ENCODE measurements around the gene STK17A.
A peak's percentile ranks its signal among the peaks of the same experiment; 100 is the strongest.

The STK17A gene

GRCh38 chr7:43637114-43637806 is 54.4 kb downstream of the STK17A start:
- no peak for DNase-seq

- no peak for DNase-seq
Observed at GRCh38 chr7:43639858-43640491, 57.1 kb downstream of the STK17A start.

DNA sequence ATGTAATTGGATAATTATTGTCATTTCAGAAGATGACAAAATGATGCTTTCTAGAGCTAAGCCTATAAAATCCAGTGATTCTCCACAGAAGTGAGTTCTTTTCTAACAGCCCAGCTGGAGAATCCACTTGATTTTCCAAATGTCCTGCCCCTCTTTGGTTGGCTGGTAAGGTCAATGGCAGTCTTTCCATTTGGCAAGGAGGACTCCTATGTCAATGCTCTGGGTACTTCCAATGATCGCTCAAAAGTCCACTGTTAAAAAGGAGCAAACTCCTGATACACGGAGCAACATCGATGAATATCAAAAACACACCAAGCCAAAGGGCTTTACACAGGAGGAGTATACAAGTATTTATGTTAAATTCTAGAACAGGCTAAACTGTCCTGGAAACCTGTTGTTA is 57.8 kb downstream of the STK17A start:
- no peak for DNase-seq

- DNase-seq, result no peak
Observed at GRCh38 chr7:43642897-43643630, 60.2 kb downstream of the STK17A start.

DNA sequence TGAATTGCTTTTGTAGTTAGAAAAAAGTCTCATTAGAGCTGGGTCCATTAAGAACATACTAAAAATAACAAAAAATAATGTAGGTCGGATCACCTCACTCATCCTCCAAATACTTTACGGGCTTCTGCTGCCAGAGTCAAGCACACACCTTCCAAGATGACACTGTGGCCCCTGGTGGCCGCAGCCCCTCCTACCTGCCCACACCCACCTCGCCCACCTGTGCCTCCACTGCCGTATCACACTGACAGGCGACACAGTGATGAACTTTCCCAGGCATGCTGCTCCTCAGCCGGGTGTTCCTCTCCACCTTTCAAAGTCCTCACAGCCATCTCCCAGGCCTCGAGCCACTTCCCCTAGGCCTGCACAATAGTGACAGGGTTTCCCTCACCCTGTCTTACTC is 60.9 kb downstream of the STK17A start:
- DNase-seq, result no peak

- DNase-seq, result no peak
Observed at GRCh38 chr7:43645699-43646226, 62.9 kb downstream of the STK17A start.

DNA sequence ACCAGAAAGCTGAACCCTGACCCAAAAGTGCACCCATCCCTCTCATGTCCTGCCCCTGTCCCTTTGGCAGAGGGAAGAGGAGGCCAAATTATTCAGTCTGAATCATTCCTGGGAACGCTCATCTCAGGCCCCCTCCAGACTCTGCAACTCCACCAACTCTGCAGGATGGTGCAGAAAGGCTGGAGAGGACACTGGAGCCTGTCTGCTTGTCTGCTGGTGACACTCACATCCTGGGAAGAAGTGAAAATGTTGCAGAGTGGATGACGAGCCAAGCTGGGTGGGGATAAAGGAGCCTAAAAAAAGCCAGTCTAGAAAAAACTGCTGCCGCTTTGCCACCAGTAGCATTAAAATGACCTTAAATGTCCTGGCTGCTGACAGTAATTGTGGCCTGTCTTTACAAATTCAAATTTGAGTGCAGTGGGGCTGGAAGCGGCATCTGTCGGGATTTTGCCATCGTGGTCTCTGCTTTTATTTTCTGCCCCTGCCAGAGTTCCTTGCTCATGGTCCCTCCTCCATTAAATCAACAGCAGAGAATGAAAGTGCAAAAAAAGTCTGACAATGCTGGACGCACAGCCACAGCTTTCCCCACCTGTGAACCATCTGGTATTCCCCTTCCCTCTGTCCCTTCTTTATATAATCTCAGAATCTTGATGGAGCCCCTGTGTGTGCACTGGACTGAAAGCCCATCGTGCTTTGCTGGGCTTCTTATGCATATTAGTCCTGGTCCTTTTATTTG is 63.9 kb downstream of the STK17A start:
- no peak for DNase-seq

DNA sequence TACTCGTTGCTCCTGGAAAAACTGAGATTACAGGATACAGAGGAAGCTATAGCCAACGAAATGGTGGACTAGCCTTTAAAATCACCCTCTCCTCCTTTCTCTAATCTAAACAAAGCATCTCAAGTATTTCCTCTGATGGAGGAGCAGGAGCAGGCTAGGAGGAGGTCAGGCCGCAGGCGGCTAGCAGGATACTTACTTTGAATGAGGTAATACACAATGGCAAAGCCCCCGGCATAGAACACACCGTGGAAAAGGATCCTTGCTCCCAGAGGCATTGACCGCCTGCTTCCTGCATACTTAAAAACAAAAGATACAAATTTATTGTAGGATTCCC is 64.4 kb downstream of the STK17A start:
- DNase-seq, result peak; percentile 96

DNA sequence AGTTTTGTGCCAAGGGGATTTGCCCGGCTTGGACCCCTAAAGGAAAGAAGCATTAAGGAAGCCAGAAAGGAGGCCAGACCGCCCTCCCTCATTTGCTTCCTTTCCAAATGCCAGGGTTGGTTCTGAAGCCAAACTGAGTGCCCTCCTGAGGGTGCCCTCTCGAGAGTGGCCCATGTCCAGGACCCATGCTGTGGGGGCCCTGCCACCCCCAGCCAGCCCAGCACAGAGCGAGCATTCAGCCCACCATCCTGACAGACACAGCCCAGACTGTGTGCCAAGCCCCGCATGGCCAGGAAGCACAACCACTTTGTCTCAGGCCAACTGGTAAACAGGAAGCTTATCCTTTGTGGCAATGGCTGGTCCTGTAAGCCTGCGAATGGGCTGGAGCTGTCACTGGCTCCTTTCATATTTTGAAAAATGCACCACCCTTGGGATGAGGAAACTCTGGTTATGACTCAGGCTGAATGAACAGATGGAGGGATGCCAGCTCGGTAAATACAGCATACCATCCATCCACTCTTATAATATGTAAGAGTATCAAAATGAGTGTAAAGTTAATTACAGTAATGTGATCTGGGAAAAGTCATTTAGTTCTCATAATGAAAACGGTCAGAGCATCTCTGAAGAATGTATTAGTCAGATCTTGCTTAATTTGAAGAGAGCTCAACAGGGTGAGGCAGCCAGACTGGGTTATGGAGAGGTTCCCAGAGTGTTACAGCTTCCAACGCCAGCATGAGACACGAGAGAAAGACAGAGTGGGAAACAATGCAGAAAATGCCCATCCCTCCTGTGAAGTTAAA is 65.0 kb downstream of the STK17A start:
- DNase-seq, result peak; percentile 98

DNA sequence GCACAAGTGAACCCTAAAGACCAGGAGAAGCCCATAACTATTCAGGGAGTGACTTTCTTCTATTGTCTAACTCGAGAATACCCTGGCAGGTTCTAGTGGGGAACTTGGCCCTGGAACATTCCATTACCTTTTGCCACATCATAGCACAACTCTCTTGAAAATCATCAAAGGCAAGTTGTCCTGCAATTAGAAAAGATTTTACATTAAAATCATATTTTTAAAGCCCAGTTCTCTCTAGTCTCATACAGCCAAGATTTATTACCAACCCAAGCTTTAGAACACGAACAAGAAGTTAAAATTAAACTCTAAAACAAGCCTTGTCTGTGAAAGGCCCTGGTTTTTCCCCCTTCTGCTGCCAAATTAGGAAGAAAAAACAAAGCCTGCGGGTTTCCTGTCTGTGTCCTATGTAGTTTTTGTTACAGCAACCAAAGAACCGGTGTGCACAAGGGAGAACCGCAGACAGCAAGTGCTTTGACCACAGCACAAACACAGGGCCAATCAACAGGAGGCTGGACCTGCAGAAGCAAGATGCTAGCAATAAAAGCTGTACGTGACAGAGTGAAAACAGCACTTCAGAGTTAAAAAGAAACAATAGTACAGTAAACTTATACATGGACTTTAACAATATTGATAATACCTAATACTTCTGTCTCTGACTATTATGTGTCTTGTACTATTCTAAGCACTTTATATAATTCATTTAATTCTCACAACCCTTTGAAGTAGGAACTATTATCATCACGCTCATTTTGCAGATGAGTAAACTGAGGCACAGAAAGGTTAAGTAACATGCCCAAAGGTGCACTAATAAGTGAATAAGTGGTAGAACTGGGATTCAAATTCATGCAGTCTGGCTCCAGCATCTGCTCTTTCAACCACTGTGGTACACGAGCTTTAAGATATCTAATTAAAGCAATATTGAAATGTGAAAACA is 65.8 kb downstream of the STK17A start:
- DNase-seq, result no peak

DNA sequence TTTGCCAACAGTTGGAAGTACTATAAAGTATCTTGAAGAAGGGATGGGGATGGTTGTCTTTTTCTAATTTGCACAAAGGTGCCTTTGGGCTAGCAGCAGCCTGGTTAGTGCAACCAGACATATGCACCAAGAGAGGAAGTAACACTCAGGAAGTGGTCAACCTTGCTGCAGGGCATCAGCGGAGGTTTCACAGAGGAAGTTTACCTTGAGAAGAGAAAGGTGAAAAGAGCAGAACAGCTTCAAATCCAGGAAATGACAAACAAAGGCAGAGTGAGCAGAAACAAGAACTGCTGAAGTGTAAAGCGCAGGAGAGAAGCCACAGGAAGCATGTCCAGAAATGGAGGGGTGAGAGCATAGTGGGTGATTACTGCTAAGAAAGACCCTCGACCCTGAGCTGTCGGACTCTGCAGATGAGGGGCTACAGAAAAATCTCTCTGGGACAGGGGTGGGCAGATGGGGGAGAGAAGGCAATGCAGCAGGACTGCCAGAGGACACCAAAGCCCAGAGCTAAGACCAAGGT is 66.9 kb downstream of the STK17A start:
- peak; percentile 69 for DNase-seq

DNA sequence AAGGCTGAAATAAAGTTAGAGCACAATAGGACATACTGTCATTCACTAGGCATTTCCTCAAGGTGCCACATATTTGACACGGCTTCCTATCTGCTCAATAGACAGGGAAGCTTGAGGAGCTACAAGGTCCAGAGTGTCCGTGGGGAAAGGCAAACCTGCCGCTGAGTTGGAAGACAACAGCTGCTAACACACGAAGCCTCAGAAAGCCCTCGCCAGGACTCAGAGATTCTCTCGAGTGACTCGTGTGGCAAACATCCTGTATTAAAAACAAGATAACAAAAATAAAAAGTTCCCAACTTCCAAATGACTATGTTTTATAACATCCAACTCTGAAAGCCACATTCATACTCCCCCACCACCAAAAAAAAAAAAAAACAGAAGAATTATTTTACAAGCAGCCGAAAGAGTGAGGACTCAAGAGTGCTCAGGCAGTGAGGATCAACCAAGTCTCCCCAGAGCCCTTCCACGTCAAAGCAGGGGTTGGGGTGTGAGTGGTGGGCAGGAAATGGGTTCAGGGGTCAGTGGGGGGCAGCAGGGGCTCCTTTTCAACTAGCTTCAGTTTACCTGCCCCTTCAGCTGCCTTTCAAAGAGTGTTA is 67.6 kb downstream of the STK17A start:
- DNase-seq, result no peak

GRCh38 chr7:43652364-43652763 is 69.5 kb downstream of the STK17A start:
- no peak for DNase-seq

DNA sequence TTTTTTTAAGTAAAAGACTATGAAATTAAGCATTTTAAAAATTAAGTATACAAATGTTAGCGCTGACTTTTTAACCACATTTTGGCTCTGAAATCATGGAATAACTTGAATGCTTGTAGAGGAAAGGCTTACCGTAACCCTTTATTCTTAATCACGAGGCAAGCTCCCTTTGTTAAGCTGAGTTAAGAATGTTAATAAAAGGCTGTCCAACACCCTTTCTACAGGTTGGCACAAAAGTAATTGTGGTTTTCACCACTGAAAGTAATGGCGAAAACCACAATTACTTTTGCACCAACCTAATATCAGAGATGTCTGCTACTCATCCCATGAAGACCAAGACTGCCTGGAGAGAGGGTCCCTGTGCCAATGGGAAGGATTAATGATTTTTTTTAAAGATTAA is 70.6 kb downstream of the STK17A start:
- DNase-seq, result no peak

GRCh38 chr7:43653891-43654504 is 71.1 kb downstream of the STK17A start:
- DNase-seq, result no peak

DNA sequence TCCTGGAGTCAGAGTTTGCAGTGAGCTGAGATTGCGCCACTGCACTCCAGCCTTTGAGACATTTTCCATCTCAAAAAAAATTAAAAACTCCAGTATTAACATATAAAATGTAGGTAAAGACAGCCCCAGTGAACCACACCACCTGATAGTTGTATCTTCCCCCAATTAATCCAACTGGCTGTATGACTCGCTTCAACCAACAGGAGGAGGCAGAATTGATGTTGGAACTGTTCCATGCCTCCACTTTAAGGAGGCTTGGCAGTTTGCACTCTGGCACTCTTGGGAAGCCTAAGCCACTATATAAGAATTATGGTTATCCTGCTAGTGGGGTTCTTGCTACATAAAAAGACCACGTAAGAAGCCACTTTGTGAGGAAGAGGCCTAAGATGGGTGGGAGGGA is 72.7 kb downstream of the STK17A start:
- DNase-seq, result no peak

DNA sequence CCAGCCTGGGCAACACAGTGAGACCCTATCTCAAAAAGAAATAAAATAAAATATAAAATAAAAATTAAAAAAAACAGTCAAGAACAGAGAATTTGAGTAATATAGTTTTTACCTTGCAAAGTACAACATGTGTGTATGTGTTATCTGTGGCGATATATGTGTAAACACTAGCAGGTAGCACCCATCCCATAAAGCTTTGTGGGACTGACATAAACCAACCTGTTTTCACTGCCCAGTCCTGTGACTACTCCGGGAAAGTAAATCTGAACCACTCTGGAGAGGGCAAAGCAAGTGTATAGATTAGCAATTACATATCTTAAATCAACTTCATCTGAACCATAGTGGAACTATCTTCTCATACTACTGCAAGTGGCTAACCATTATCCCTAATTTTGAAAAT is 74.1 kb downstream of the STK17A start:
- no peak for DNase-seq

GRCh38 chr7:43658718-43659548 is 76.0 kb downstream of the STK17A start:
- peak; percentile 70 for DNase-seq

- no peak for DNase-seq
Observed at GRCh38 chr7:43659549-43659896, 76.6 kb downstream of the STK17A start.
